GM18508 (cell line): ENCODE results near the gene DGAT2.

Experiments used
- ATAC-seq: cut with Tn5 transposase; IDR thresholded peaks from one replicate; pipeline ENCODE4 v1.9.1; 2021; ENCODE audit warnings: moderate number of reproducible peaks; ENCODE audit not compliant: insufficient read depth, unreplicated experiment

The DGAT2 gene

GRCh38 chr11:75816561-75817239 lies 48.1 kb downstream of the DGAT2 start:
- ATAC-seq = no peak

GRCh38 chr11:75820645-75821044 lies 52.1 kb downstream of the DGAT2 start:
- ATAC-seq = no peak

- no peak for ATAC-seq
Measured at GRCh38 chr11:75821202-75821601, 52.6 kb downstream of the DGAT2 start.

- ATAC-seq = no peak
Measured at GRCh38 chr11:75822541-75822940, 54.0 kb downstream of the DGAT2 start.

GRCh38 chr11:75823415-75823814 lies 54.8 kb downstream of the DGAT2 start:
- ATAC-seq = no peak

GRCh38 chr11:75823946-75824345 lies 55.4 kb downstream of the DGAT2 start:
- no peak for ATAC-seq

- ATAC-seq = no peak
Measured at GRCh38 chr11:75826461-75827230, 58.1 kb downstream of the DGAT2 start.

GRCh38 chr11:75827562-75827961 lies 59.0 kb downstream of the DGAT2 start:
- no peak for ATAC-seq

GRCh38 chr11:75831915-75832502 lies 63.4 kb downstream of the DGAT2 start:
- ATAC-seq = no peak

- no peak for ATAC-seq
Measured at GRCh38 chr11:75834728-75835127, 66.2 kb downstream of the DGAT2 start.

- no peak for ATAC-seq
Measured at GRCh38 chr11:75836417-75836816, 67.8 kb downstream of the DGAT2 start.

GRCh38 chr11:75839851-75840250 lies 71.3 kb downstream of the DGAT2 start:
- ATAC-seq = no peak

GRCh38 chr11:75840522-75840921 lies 71.9 kb downstream of the DGAT2 start:
- ATAC-seq = no peak

GRCh38 chr11:75841739-75842138 lies 73.2 kb downstream of the DGAT2 start:
- no peak for ATAC-seq

- ATAC-seq = no peak
Measured at GRCh38 chr11:75845324-75845723, 76.7 kb downstream of the DGAT2 start.

- ATAC-seq = no peak
Measured at GRCh38 chr11:75849894-75850293, 81.3 kb downstream of the DGAT2 start.

- no peak for ATAC-seq
Measured at GRCh38 chr11:75850787-75851186, 82.2 kb downstream of the DGAT2 start.
